ENCODE data around the gene CAMKMT. TPM values are rescaled to one million over a fixed set of nuclear protein-coding genes. Genes with fewer than 3 reads are reported as not detected.
A peak's percentile ranks its signal among the peaks of the same experiment; 100 is the strongest.

CAMKMT gene
- total RNA-seq, 4 donors from 2014 or later, result 2.6 to 9.5 (median 5.2) TPM

- DNase-seq (no peak), ATAC-seq (no peak)
- Histone ChIP-seq H3K27ac (no peak overlapping the region), H3K36me3 (no peaks in the 10 kb centered on the region), H3K4me1 (no peaks in the 10 kb centered on the region), H3K27me3 (no peaks in the 10 kb centered on the region), H3K9me3 (no peaks in the 10 kb centered on the region), H3K4me3 (no peak overlapping the region)
- in situ Hi-C loops (cut with MboI; ENCODE audit: low sequenced_read_pairs in 4 of 4), result no loop called here
- intact Hi-C loops (cut with DNase I; ENCODE audit: low total_unique reads), result no loop called here
- TF ChIP-seq POLR2A (IDR thresholded peaks at IDR 0.05), result no peak
- TF ChIP-seq CTCF (IDR thresholded peaks at IDR 0.05 in 4 of 5, conservative IDR thresholded peaks at IDR 0.05 in 1 of 5), result no peak
These were observed 405.9 kb downstream of the CAMKMT start for GRCh38 chr2:44767691-44768090.

GRCh38 chr2:44768438-44769236, 406.9 kb downstream of the CAMKMT start:
- ATAC-seq, result no peak
- no peak for DNase-seq
- Histone ChIP-seq H3K27ac (no peak overlapping the region), H3K9me3 (no peaks in the 10 kb centered on the region), H3K27me3 (no peaks in the 10 kb centered on the region), H3K36me3 (no peaks in the 10 kb centered on the region), H3K4me1 (no peaks in the 10 kb centered on the region), H3K4me3 (peak overlapping the region in 2 of 4 donors; percentile 13 to 34)
- intact Hi-C loops (cut with DNase I; ENCODE audit: low total_unique reads), result no loop called here
- TF ChIP-seq POLR2A (IDR thresholded peaks at IDR 0.05) (no peak), CTCF (IDR thresholded peaks at IDR 0.05 in 4 of 5, conservative IDR thresholded peaks at IDR 0.05 in 1 of 5) (no peak)
- in situ Hi-C loops (cut with MboI; ENCODE audit: low sequenced_read_pairs in 4 of 4), result no loop called here

GRCh38 chr2:44769349-44770011, 407.7 kb downstream of the CAMKMT start:
- H3K36me3 ChIP-seq, result no peaks in the 10 kb centered on the region

More at GRCh38 chr2:44769349-44770011, 407.7 kb downstream of the CAMKMT start:
- DNase-seq (no peak), ATAC-seq (no peak)
- Histone ChIP-seq H3K9me3 (no peaks in the 10 kb centered on the region), H3K27me3 (no peaks in the 10 kb centered on the region), H3K4me1 (no peaks in the 10 kb centered on the region), H3K4me3 (no peak overlapping the region), H3K27ac (no peak overlapping the region)
- TF ChIP-seq POLR2A (IDR thresholded peaks at IDR 0.05), result no peak
- TF ChIP-seq CTCF (IDR thresholded peaks at IDR 0.05 in 4 of 5, conservative IDR thresholded peaks at IDR 0.05 in 1 of 5), result no peak
- in situ Hi-C loops (cut with MboI; ENCODE audit: low sequenced_read_pairs in 4 of 4), result no loop called here
- intact Hi-C loops (cut with DNase I; ENCODE audit: low total_unique reads), result no loop called here

Measured in gastrocnemius medialis (tissue), 4 donors.